Chondrocyte (in vitro differentiated cells): ENCODE results near the gene MICAL3. TPM values are rescaled to one million over a fixed set of nuclear protein-coding genes. Genes with fewer than 3 reads are reported as not detected.

Experiments used
- DNase-seq: peaks from one replicate; pipeline ENCODE4 v3.0.0; 2021; ENCODE audit warnings: mixed read lengths, low spot score
- H3K27ac Mint-ChIP-seq: one replicate; pipeline ENCODE4 v1.8.0; 2021; ENCODE audit warnings: mild to moderate bottlenecking, moderate library complexity, mixed read lengths; ENCODE audit not compliant: unreplicated experiment
- H3K27me3 Mint-ChIP-seq: 2 replicates; pipeline ENCODE4 v1.8.0; 2021; ENCODE audit warnings: low read depth, mixed read lengths
- H3K36me3 Mint-ChIP-seq: 2 replicates; pipeline ENCODE4 v1.8.0; 2021; ENCODE audit warnings: low read depth, mixed read lengths
- H3K4me1 Mint-ChIP-seq: 2 replicates; pipeline ENCODE4 v1.8.0; 2021; ENCODE audit warnings: low read depth, mild to moderate bottlenecking, mixed read lengths
- H3K4me3 Mint-ChIP-seq: one replicate; pipeline ENCODE4 v1.8.0; 2021; ENCODE audit warnings: mild to moderate bottlenecking, moderate library complexity, mixed read lengths; ENCODE audit not compliant: unreplicated experiment
- H3K9me3 Mint-ChIP-seq: 2 replicates; pipeline ENCODE4 v1.8.0; 2021; ENCODE audit warnings: low read depth, mixed read lengths
- total RNA-seq: library from RNA; stranded (reverse); gene quantifications from 3 replicates; pipeline ENCODE4 v1.2.1, GENCODE V29; 2021
- TF ChIP-seq, protein P1 (sequence below): fragments of 200-600 bp; sonication (generic); IDR thresholded peaks from 2 replicates; pipeline ENCODE4 v1.5.0; 2021; ENCODE audit warnings: antibody characterized with exemption, mild to moderate bottlenecking, moderate library complexity

The MICAL3 gene
- total RNA-seq, 1 donor from 2014 or later = 68.2 TPM

DNA sequence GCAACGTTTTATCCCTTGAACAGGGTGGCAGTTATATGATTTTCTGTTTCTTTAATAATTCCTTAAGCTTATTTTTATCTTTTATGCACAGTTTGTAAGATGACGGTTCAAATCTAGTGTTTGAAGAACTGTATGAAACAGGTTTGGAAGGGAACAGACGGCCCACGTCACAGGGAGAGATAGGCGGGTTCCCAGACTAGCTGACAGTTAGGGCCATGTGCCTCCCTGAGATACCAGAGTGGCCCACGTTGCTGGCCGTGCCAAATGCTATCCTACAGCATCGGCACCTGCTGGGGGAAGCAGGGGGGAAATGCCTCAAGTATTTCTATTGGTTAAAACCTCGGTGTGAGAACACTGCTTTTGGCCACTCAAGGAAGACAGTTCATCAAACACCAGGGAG, 199.9 kb downstream of the MICAL3 start:
- Mint-ChIP-seq H3K9me3 (no peaks in the 10 kb centered on the region), H3K4me3 (no peak overlapping the region), H3K36me3 (peaks cover 8% of the 10 kb centered on the region), H3K27me3 (no peaks in the 10 kb centered on the region), H3K27ac (no peak overlapping the region), H3K4me1 (no peaks in the 10 kb centered on the region)
- no peak for DNase-seq
- TF ChIP-seq, protein P1, sequence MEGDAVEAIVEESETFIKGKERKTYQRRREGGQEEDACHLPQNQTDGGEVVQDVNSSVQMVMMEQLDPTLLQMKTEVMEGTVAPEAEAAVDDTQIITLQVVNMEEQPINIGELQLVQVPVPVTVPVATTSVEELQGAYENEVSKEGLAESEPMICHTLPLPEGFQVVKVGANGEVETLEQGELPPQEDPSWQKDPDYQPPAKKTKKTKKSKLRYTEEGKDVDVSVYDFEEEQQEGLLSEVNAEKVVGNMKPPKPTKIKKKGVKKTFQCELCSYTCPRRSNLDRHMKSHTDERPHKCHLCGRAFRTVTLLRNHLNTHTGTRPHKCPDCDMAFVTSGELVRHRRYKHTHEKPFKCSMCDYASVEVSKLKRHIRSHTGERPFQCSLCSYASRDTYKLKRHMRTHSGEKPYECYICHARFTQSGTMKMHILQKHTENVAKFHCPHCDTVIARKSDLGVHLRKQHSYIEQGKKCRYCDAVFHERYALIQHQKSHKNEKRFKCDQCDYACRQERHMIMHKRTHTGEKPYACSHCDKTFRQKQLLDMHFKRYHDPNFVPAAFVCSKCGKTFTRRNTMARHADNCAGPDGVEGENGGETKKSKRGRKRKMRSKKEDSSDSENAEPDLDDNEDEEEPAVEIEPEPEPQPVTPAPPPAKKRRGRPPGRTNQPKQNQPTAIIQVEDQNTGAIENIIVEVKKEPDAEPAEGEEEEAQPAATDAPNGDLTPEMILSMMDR = no peak

DNA sequence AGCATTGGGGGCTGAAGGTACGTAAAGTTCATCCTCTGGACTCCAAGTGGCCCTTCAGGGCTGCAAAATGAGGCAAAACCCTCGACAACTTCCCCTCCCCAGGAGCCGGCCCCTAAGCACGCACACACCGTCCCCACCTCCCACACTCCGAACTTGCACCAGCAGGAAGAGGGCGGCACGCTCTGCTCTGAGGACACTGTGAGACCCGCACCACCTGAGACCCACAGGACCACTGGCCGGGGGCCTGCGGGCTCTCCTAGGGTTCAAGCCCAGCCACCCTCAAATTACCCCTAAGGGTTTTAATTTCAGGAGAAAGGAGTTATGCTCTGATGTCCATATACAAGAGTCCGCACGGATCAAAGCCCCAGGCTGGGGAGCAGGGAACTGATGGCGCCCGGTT, 200.4 kb downstream of the MICAL3 start:
- no peak overlapping the region for H3K27ac Mint-ChIP-seq

DNA sequence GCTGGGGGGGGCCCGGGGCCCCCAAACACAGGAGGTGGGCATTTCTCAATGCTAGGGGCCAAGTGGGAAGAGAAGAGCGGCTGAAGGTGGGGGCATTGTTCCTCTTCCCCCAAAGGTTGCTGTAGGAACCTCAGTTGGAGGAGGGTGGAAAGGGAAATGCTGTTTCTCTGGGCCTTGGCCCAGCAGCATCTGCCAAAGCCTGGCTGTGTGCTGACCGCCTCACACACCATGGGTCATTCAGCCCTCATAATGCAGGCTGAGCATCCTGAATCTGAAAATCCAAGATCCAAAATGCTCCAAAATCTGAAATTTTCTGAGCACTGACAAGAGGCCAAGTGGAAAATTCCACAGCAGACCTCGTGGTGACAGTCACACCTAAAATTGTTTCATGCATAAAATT, 201.1 kb downstream of the MICAL3 start:
- no peak overlapping the region for H3K27ac Mint-ChIP-seq
- no peak for DNase-seq
- no peaks in the 10 kb centered on the region for H3K9me3 Mint-ChIP-seq
- H3K4me3 Mint-ChIP-seq = no peak overlapping the region
- TF ChIP-seq, protein P1 = no peak
- no peaks in the 10 kb centered on the region for H3K4me1 Mint-ChIP-seq
- peaks cover 8% of the 10 kb centered on the region for H3K36me3 Mint-ChIP-seq
- H3K27me3 Mint-ChIP-seq = no peaks in the 10 kb centered on the region

More for the DNA sequence above, 200.4 kb downstream of the MICAL3 start:
- H3K36me3 Mint-ChIP-seq = peaks cover 8% of the 10 kb centered on the region
- H3K27me3 Mint-ChIP-seq = no peaks in the 10 kb centered on the region
- H3K9me3 Mint-ChIP-seq = no peaks in the 10 kb centered on the region
- H3K4me1 Mint-ChIP-seq = no peaks in the 10 kb centered on the region
- TF ChIP-seq, protein P1 = no peak
- DNase-seq = no peak
- H3K4me3 Mint-ChIP-seq = no peak overlapping the region

DNA sequence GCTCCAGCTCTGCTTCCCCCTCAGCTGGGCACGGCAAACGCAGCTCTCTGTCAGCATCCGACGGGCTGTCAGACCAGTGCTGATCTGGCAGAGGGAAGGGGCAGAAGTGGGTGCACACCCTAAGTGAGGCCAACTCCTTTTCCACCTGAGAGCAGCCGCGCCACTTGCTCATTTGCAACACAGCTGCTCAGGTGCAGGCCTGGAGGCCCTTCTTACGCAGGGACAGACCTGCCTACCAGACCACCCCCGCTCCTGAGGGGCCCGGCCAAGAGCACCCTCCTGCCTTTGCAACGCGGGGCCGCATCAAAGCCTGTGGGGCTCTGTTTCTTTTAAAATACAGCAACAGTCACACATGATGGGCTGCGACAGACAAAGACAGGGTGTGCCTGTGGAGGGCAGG, 202.3 kb downstream of the MICAL3 start:
- H3K4me3 Mint-ChIP-seq = no peak overlapping the region
- DNase-seq = no peak
- no peaks in the 10 kb centered on the region for H3K27me3 Mint-ChIP-seq
- no peaks in the 10 kb centered on the region for H3K9me3 Mint-ChIP-seq
- H3K4me1 Mint-ChIP-seq = no peaks in the 10 kb centered on the region
- TF ChIP-seq, protein P1 = no peak
- H3K27ac Mint-ChIP-seq = no peak overlapping the region
- peaks cover 5% of the 10 kb centered on the region for H3K36me3 Mint-ChIP-seq

DNA sequence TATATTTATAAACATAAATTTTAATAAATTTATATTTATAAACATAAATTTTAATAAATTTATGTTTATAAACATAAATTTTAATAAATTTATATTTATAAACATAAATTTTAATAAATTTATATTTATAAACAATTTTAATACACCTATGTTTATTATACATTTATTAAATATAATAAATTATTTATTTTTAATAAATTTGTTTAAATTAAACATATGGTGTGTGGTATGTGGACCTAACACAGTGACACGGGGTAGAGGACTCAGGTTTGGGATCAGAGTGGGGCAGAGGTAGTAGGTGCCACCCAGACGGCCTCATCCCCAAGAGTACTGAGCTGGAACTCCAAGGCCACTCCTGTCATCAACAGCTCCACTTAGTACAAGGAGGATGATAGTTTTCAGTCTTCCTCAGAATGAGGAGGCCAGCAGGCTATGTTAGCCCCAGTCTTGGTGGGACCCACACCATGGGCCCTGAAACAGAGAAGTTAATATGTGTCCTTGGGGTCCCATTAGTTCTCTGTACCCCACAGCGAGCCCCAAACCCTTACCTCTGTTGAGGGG, 203.4 kb downstream of the MICAL3 start:
- Mint-ChIP-seq H3K27ac (no peak overlapping the region), H3K9me3 (no peaks in the 10 kb centered on the region), H3K4me3 (no peak overlapping the region), H3K4me1 (no peaks in the 10 kb centered on the region), H3K36me3 (peaks cover 4% of the 10 kb centered on the region), H3K27me3 (no peaks in the 10 kb centered on the region)
- TF ChIP-seq, protein P1 = no peak
- no peak for DNase-seq
